ENCODE measurements around the gene AP2A1.

The AP2A1 gene

DNA sequence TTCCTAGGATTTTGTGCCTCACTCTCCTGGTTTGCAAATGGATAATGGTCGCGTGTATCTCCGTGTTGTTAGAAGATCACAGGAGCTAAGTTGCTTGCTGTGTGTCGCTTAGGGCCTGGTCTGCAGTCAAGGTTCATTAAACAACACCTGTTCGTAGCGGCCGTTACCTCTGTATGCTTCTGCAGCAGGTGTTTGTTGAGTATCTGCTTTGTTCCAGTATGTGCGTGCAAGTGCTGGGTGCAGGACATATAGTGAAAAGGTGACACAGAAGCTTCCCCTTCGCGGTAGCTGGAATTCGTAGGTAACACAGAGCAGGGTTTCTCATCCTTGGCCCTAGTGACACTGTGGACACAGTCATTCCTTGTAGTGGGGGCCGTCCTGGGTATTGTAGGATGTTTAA is 56.7 kb downstream of the AP2A1 start:
- no peak for TF ChIP-seq TAF1 (IDR thresholded peaks at IDR 0.05; ENCODE audit: borderline replicate concordance, insufficient read depth, low read length)
- no peak for TF ChIP-seq POLR2AphosphoS5 (IDR thresholded peaks at IDR 0.05; ENCODE audit: low read depth, low read length)
- no peak for TF ChIP-seq SIN3A (IDR thresholded peaks at IDR 0.05; ENCODE audit: borderline replicate concordance, insufficient read depth, low read length)
- TF ChIP-seq, protein P1, sequence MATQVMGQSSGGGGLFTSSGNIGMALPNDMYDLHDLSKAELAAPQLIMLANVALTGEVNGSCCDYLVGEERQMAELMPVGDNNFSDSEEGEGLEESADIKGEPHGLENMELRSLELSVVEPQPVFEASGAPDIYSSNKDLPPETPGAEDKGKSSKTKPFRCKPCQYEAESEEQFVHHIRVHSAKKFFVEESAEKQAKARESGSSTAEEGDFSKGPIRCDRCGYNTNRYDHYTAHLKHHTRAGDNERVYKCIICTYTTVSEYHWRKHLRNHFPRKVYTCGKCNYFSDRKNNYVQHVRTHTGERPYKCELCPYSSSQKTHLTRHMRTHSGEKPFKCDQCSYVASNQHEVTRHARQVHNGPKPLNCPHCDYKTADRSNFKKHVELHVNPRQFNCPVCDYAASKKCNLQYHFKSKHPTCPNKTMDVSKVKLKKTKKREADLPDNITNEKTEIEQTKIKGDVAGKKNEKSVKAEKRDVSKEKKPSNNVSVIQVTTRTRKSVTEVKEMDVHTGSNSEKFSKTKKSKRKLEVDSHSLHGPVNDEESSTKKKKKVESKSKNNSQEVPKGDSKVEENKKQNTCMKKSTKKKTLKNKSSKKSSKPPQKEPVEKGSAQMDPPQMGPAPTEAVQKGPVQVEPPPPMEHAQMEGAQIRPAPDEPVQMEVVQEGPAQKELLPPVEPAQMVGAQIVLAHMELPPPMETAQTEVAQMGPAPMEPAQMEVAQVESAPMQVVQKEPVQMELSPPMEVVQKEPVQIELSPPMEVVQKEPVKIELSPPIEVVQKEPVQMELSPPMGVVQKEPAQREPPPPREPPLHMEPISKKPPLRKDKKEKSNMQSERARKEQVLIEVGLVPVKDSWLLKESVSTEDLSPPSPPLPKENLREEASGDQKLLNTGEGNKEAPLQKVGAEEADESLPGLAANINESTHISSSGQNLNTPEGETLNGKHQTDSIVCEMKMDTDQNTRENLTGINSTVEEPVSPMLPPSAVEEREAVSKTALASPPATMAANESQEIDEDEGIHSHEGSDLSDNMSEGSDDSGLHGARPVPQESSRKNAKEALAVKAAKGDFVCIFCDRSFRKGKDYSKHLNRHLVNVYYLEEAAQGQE (IDR thresholded peaks at IDR 0.05; ENCODE audit: insufficient read depth in 1 of 2, low read depth in 2 of 2, low read length in 2 of 2) = no peak
- no peak for TF ChIP-seq FOXP2 (optimal IDR thresholded peaks at IDR 0.05; ENCODE audit: borderline replicate concordance, extremely low read depth, extremely low read length, insufficient read depth)

DNA sequence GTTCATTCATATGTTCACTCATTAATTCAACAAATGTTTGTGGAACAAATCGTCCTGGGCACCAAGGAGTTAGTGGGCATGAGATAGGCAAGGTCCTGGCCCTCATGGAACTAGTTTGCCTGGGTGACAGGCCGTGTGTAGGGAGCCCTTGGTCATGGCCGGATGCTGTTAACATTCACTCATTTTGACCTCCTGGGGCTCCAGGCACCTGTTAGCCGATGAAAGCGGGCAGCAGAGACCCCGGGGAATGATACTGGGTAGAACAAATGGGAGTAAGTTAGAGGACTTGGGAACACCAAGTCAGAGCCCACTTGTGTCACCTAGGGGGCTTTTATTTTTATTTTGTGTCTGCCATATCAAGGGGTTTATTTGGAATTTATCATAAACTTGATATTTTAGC is 57.9 kb downstream of the AP2A1 start:
- TF ChIP-seq POLR2AphosphoS5 (IDR thresholded peaks at IDR 0.05; ENCODE audit: low read depth, low read length) (no peak), SIN3A (IDR thresholded peaks at IDR 0.05; ENCODE audit: borderline replicate concordance, insufficient read depth, low read length) (no peak)

DNA sequence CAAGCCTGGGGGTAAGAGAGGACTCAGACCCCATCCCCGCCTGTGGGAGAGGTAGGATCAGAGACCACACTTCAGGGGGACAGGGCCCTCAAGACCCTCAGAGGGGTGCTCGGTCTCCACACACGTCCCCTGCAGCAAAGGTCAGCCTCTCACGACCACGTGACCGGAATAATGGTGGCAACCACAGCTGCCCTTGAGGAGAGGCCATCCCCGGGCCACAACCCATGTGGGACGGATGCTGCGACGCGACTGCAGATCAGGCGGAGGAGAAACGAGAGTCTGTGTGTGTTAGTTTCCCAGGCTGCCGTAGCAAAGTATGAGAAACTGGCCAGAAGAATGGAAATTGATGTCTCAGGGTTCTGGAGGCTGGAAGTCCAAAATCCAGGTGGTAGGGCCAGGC is 60.2 kb downstream of the AP2A1 start:
- TF ChIP-seq TAF1 (IDR thresholded peaks at IDR 0.05; ENCODE audit: borderline replicate concordance, insufficient read depth, low read length) = no peak
- TF ChIP-seq POLR2AphosphoS5 (IDR thresholded peaks at IDR 0.05; ENCODE audit: low read depth, low read length) = no peak
- TF ChIP-seq SIN3A (IDR thresholded peaks at IDR 0.05; ENCODE audit: borderline replicate concordance, insufficient read depth, low read length) = no peak
- TF ChIP-seq, protein P1 (IDR thresholded peaks at IDR 0.05; ENCODE audit: insufficient read depth in 1 of 2, low read depth in 2 of 2, low read length in 2 of 2) = no peak
- no peak for TF ChIP-seq FOXP2 (optimal IDR thresholded peaks at IDR 0.05; ENCODE audit: borderline replicate concordance, extremely low read depth, extremely low read length, insufficient read depth)

DNA sequence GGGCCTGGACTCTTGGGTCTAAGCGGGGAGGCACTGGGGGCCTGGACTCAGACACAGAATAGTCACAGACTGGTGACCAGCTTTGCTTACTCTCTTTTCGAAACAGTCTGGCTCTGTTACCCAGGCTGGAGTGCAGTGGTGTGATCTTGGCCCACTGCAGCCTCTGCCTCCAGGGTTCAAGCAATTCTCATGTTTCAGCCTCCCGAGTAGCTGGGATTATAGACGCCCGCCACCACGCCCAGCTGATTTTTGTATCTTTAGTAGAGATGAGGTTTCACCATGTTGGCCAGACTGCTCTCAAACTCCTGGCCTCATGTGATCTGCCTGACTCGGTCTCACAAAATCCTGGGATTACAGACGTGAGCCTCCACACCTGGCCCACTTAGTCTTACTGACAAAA is 62.4 kb downstream of the AP2A1 start:
- TF ChIP-seq, protein P1 (IDR thresholded peaks at IDR 0.05; ENCODE audit: insufficient read depth in 1 of 2, low read depth in 2 of 2, low read length in 2 of 2) = no peak
- TF ChIP-seq POLR2AphosphoS5 (IDR thresholded peaks at IDR 0.05; ENCODE audit: low read depth, low read length) (no peak), FOXP2 (optimal IDR thresholded peaks at IDR 0.05; ENCODE audit: borderline replicate concordance, extremely low read depth, extremely low read length, insufficient read depth) (no peak), SIN3A (IDR thresholded peaks at IDR 0.05; ENCODE audit: borderline replicate concordance, insufficient read depth, low read length) (no peak), TAF1 (IDR thresholded peaks at IDR 0.05; ENCODE audit: borderline replicate concordance, insufficient read depth, low read length) (no peak)

DNA sequence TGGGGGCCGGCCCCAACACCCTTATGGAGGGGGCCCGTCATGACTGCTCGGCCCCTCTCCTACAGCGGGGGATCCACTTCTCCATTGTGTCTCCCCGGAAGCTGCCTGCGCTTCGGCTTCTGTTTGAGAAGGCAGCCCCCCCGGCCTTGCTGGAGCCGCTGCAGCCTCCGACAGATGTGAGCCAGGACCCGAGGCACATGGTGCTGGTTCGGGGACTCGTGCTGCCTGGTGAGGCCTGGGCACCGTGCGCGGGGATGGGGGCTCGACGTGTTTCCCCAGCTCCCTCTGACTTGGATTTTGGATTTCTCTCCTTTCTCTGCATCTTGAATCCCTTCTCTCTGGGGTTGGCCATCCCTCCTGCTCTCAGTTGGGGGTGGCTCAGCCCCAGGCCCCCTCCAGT is 62.9 kb downstream of the AP2A1 start:
- no peak for TF ChIP-seq FOXP2 (optimal IDR thresholded peaks at IDR 0.05; ENCODE audit: borderline replicate concordance, extremely low read depth, extremely low read length, insufficient read depth)
- TF ChIP-seq, protein P1 (IDR thresholded peaks at IDR 0.05; ENCODE audit: insufficient read depth in 1 of 2, low read depth in 2 of 2, low read length in 2 of 2) = no peak
- no peak for TF ChIP-seq SIN3A (IDR thresholded peaks at IDR 0.05; ENCODE audit: borderline replicate concordance, insufficient read depth, low read length)
- TF ChIP-seq POLR2AphosphoS5 (IDR thresholded peaks at IDR 0.05; ENCODE audit: low read depth, low read length) = no peak
- no peak for TF ChIP-seq TAF1 (IDR thresholded peaks at IDR 0.05; ENCODE audit: borderline replicate concordance, insufficient read depth, low read length)

Data from PFSK-1 (cell line).